Activated T-helper 1 cell treated with anti-CD3 and anti-CD28 coated beads, Interleukin-12 subunit alpha, Interleukin-12 subunit beta, Interleukin-2, Interleukin-4 antibody, amounts not matched to agents 30 ng/mL and 10 ng/mL and 1 ng/mL, durations not matched to agents 14 hours and 24 hours and 36 hours (primary cell): ENCODE measurements around the gene TAF1B. TPM values are rescaled to one million over a fixed set of nuclear protein-coding genes. Genes with fewer than 3 reads are reported as not detected.

ENCODE experiments used
- DNase-seq: peaks from one replicate; pipeline ENCODE4 v3.0.0; 2021; ENCODE audit warnings: low spot score
- H3K27ac Mint-ChIP-seq: one replicate; pipeline ENCODE4 v1.8.0; 2021; ENCODE audit warnings: mild to moderate bottlenecking, mixed read lengths
- H3K27me3 Mint-ChIP-seq: one replicate; pipeline ENCODE4 v1.8.0; 2022; ENCODE audit warnings: mild to moderate bottlenecking, moderate library complexity, mixed read lengths; ENCODE audit not compliant: insufficient read depth
- H3K36me3 Mint-ChIP-seq: one replicate; pipeline ENCODE4 v1.8.0; 2021; ENCODE audit warnings: low read depth, mixed read lengths
- H3K4me1 Mint-ChIP-seq: one replicate; pipeline ENCODE4 v1.8.0; 2021; ENCODE audit warnings: low read depth, mixed read lengths
- H3K4me3 Mint-ChIP-seq: one replicate; pipeline ENCODE4 v1.8.0; 2021; ENCODE audit warnings: mild to moderate bottlenecking, moderate library complexity, mixed read lengths
- H3K9me3 Mint-ChIP-seq: one replicate; pipeline ENCODE4 v1.8.0; 2021; ENCODE audit warnings: mixed read lengths
- intact Hi-C: fragments of 100-400 bp; cut with micrococcal nuclease; formaldehyde crosslinking; loops from one replicate; pipeline ENCODE4 v1.15.1; 2024
- total RNA-seq: library from RNA; stranded (reverse); gene quantifications from 2 replicates; pipeline ENCODE4 v1.2.3, GENCODE V29; 2022

TAF1B gene
- total RNA-seq, 1 donor from 2014 or later: 25.1 TPM

- H3K36me3 Mint-ChIP-seq: no peaks in the 10 kb centered on the region
- no peak overlapping the region for H3K27ac Mint-ChIP-seq
- DNase-seq: no peak
- H3K9me3 Mint-ChIP-seq: no peaks in the 10 kb centered on the region
- peaks cover 12% of the 10 kb centered on the region for H3K4me1 Mint-ChIP-seq
- peaks cover 6% of the 10 kb centered on the region for H3K27me3 Mint-ChIP-seq
- H3K4me3 Mint-ChIP-seq: no peak overlapping the region
- intact Hi-C loops: loop anchor here (10.0 kb wide), 1 partner anchor 143 kb away; the partner anchor contains the start of gene GRHL1
These were observed 31.4 kb upstream of the TAF1B start for GRCh38 chr2:9811679-9812511.

GRCh38 chr2:9812945-9813311 lies 30.3 kb upstream of the TAF1B start:
- Mint-ChIP-seq H3K27me3 (peaks cover 7% of the 10 kb centered on the region), H3K9me3 (no peaks in the 10 kb centered on the region), H3K4me1 (peaks cover 12% of the 10 kb centered on the region), H3K36me3 (no peaks in the 10 kb centered on the region), H3K4me3 (no peak overlapping the region), H3K27ac (no peak overlapping the region)
- DNase-seq: no peak
- intact Hi-C loops: loop anchor here (10.0 kb wide), 1 partner anchor 142 kb away; the partner anchor contains the start of gene GRHL1

- Mint-ChIP-seq H3K4me3 (no peak overlapping the region), H3K4me1 (peaks cover 12% of the 10 kb centered on the region)
- intact Hi-C loops: loop anchor here (1.0 to 10.0 kb wide), 3 partner anchors 101 to 235 kb away; partner anchors contain the start of gene GRHL1
These were observed 29.8 kb upstream of the TAF1B start for GRCh38 chr2:9813312-9814128.

GRCh38 chr2:9814129-9814868 lies 29.0 kb upstream of the TAF1B start:
- peaks cover 14% of the 10 kb centered on the region for H3K27me3 Mint-ChIP-seq
- no peaks in the 10 kb centered on the region for H3K9me3 Mint-ChIP-seq
- intact Hi-C loops: loop anchor here (1.0 to 10.0 kb wide), 3 partner anchors 100 to 234 kb away; partner anchors contain the start of gene GRHL1
- no peak for DNase-seq
- no peaks in the 10 kb centered on the region for H3K36me3 Mint-ChIP-seq
- no peak overlapping the region for H3K27ac Mint-ChIP-seq
- H3K4me1 Mint-ChIP-seq: peaks cover 12% of the 10 kb centered on the region
- H3K4me3 Mint-ChIP-seq: no peak overlapping the region

More at GRCh38 chr2:9813312-9814128, 29.8 kb upstream of the TAF1B start:
- H3K9me3 Mint-ChIP-seq: no peaks in the 10 kb centered on the region
- peak overlapping the region; percentile 61 for H3K27ac Mint-ChIP-seq
- peak; percentile 56 for DNase-seq
- H3K36me3 Mint-ChIP-seq: no peaks in the 10 kb centered on the region
- peaks cover 11% of the 10 kb centered on the region for H3K27me3 Mint-ChIP-seq

- intact Hi-C loops: loop anchor here (10.0 kb wide), 1 partner anchor 140 kb away; the partner anchor contains the start of gene GRHL1
- peaks cover 12% of the 10 kb centered on the region for H3K4me1 Mint-ChIP-seq
- no peaks in the 10 kb centered on the region for H3K36me3 Mint-ChIP-seq
- H3K9me3 Mint-ChIP-seq: no peaks in the 10 kb centered on the region
- H3K27ac Mint-ChIP-seq: no peak overlapping the region
- no peak overlapping the region for H3K4me3 Mint-ChIP-seq
- peaks cover 14% of the 10 kb centered on the region for H3K27me3 Mint-ChIP-seq
- no peak for DNase-seq
These were observed 28.2 kb upstream of the TAF1B start for GRCh38 chr2:9815076-9815475.

GRCh38 chr2:9815844-9816279 lies 27.4 kb upstream of the TAF1B start:
- Mint-ChIP-seq H3K27ac (no peak overlapping the region), H3K36me3 (no peaks in the 10 kb centered on the region), H3K27me3 (peaks cover 14% of the 10 kb centered on the region), H3K9me3 (no peaks in the 10 kb centered on the region), H3K4me1 (peaks cover 12% of the 10 kb centered on the region), H3K4me3 (no peak overlapping the region)
- intact Hi-C loops: loop anchor here (10.0 kb wide), 1 partner anchor 139 kb away; the partner anchor contains the start of gene GRHL1
- no peak for DNase-seq

- H3K4me3 Mint-ChIP-seq: no peak overlapping the region
These were observed 25.2 kb upstream of the TAF1B start for GRCh38 chr2:9818097-9818496.

GRCh38 chr2:9819551-9819950 lies 23.7 kb upstream of the TAF1B start:
- H3K4me1 Mint-ChIP-seq: peaks cover 5% of the 10 kb centered on the region
- H3K27me3 Mint-ChIP-seq: peaks cover 10% of the 10 kb centered on the region
- H3K27ac Mint-ChIP-seq: no peak overlapping the region
- no peak for DNase-seq
- no peaks in the 10 kb centered on the region for H3K9me3 Mint-ChIP-seq
- no peak overlapping the region for H3K4me3 Mint-ChIP-seq
- H3K36me3 Mint-ChIP-seq: no peaks in the 10 kb centered on the region
- intact Hi-C loops: loop anchor here (10.0 kb wide), 1 partner anchor 135 kb away; the partner anchor contains the start of gene GRHL1

More at GRCh38 chr2:9818097-9818496, 25.2 kb upstream of the TAF1B start:
- Mint-ChIP-seq H3K4me1 (peaks cover 12% of the 10 kb centered on the region), H3K27ac (no peak overlapping the region), H3K9me3 (no peaks in the 10 kb centered on the region), H3K36me3 (no peaks in the 10 kb centered on the region), H3K27me3 (peaks cover 14% of the 10 kb centered on the region)
- intact Hi-C loops: loop anchor here (10.0 kb wide), 1 partner anchor 137 kb away; the partner anchor contains the start of gene GRHL1
- DNase-seq: no peak

GRCh38 chr2:9820020-9820973 lies 23.0 kb upstream of the TAF1B start:
- Mint-ChIP-seq H3K4me3 (no peak overlapping the region), H3K4me1 (peaks cover 5% of the 10 kb centered on the region)
- intact Hi-C loops: no loop called here

GRCh38 chr2:9821805-9822445 lies 21.3 kb upstream of the TAF1B start:
- Mint-ChIP-seq H3K4me3 (no peak overlapping the region), H3K9me3 (no peaks in the 10 kb centered on the region)

More at GRCh38 chr2:9820020-9820973, 23.0 kb upstream of the TAF1B start:
- Mint-ChIP-seq H3K36me3 (no peaks in the 10 kb centered on the region), H3K27me3 (peaks cover 10% of the 10 kb centered on the region), H3K27ac (no peak overlapping the region), H3K9me3 (no peaks in the 10 kb centered on the region)
- no peak for DNase-seq

GRCh38 chr2:9824441-9824840 lies 18.8 kb upstream of the TAF1B start:
- Mint-ChIP-seq H3K4me3 (no peak overlapping the region), H3K9me3 (no peaks in the 10 kb centered on the region), H3K27me3 (peaks cover 16% of the 10 kb centered on the region), H3K27ac (no peak overlapping the region), H3K36me3 (no peaks in the 10 kb centered on the region), H3K4me1 (peaks cover under 1% of the 10 kb centered on the region)
- no peak for DNase-seq
- intact Hi-C loops: no loop called here

More at GRCh38 chr2:9821805-9822445, 21.3 kb upstream of the TAF1B start:
- no peak for DNase-seq
- H3K27me3 Mint-ChIP-seq: peaks cover 17% of the 10 kb centered on the region
- no peak overlapping the region for H3K27ac Mint-ChIP-seq
- no peaks in the 10 kb centered on the region for H3K36me3 Mint-ChIP-seq
- intact Hi-C loops: no loop called here
- H3K4me1 Mint-ChIP-seq: no peaks in the 10 kb centered on the region
